WTC11 (cell line): ENCODE results near the gene COG1. TPM values are rescaled to one million over a fixed set of nuclear protein-coding genes. Genes with fewer than 3 reads are reported as not detected.
A peak's percentile ranks its signal among the peaks of the same experiment; 100 is the strongest.

Experiments used
- ATAC-seq: fragments of 200-7000 bp; cut with Tn5 transposase; 2 replicates; pipeline ENCODE4 v1.10.0; 2021; ENCODE audit warnings: mild to moderate bottlenecking, moderate library complexity
- CTCF ChIA-PET: fragments of 300-600 bp; sonication (Branson Sonifier 250); formaldehyde crosslinking; loops from one replicate; lab custom pipeline; 2021; ENCODE audit warnings: antibody characterized with exemption; lab: Charles Lee
- POLR2A ChIA-PET: fragments of 350-600 bp; sonication (Branson Sonifier 250); formaldehyde crosslinking; loops from one replicate; lab custom pipeline; 2021; ENCODE audit warnings: antibody characterized with exemption; lab: Charles Lee
- DNase-seq: peaks from one replicate; pipeline ENCODE4 v3.0.0; 2021; ENCODE audit warnings: low spot score
- H3K27ac Mint-ChIP-seq: 2 replicates; pipeline ENCODE4 v1.8.0; 2021; ENCODE audit warnings: mixed read lengths
- H3K27me3 Mint-ChIP-seq: 2 replicates; pipeline ENCODE4 v1.8.0; 2021; ENCODE audit warnings: low read depth, mild to moderate bottlenecking, moderate library complexity, mixed read lengths
- H3K36me3 Mint-ChIP-seq: 2 replicates; pipeline ENCODE4 v1.8.0; 2021; ENCODE audit warnings: mixed read lengths
- H3K4me1 Mint-ChIP-seq: 2 replicates; pipeline ENCODE4 v1.8.0; 2022; ENCODE audit warnings: mixed read lengths
- H3K4me3 Mint-ChIP-seq: 2 replicates; pipeline ENCODE4 v1.8.0; 2021; ENCODE audit warnings: mild to moderate bottlenecking, moderate library complexity, mixed read lengths
- H3K9me3 Mint-ChIP-seq: 2 replicates; pipeline ENCODE4 v1.8.0; 2021; ENCODE audit warnings: mixed read lengths
- CBFB ChIP-seq: sonication (generic); formaldehyde crosslinking; IDR thresholded peaks from 2 replicates; pipeline ENCODE4 v1.8.1; 2022; ENCODE audit warnings: mild to moderate bottlenecking, low read depth, missing genetic modification reagents
- E2F4 ChIP-seq: sonication (generic); formaldehyde crosslinking; IDR thresholded peaks from 2 replicates; pipeline ENCODE4 v1.8.1; 2022; ENCODE audit warnings: low read depth, mild to moderate bottlenecking, moderate library complexity, missing genetic modification reagents, borderline replicate concordance
- GABPB1 ChIP-seq: sonication (generic); formaldehyde crosslinking; IDR thresholded peaks from 2 replicates; pipeline ENCODE4 v1.8.1; 2023; ENCODE audit warnings: mild to moderate bottlenecking, missing genetic modification reagents
- HMGA2 ChIP-seq: fragments of 250-450 bp; sonication (Bioruptor Pico); IDR thresholded peaks from 2 replicates; pipeline ENCODE4 v1.4.0; 2021; ENCODE audit warnings: mild to moderate bottlenecking, moderate library complexity
- IRF2 ChIP-seq: sonication (generic); formaldehyde crosslinking; IDR thresholded peaks from 2 replicates; pipeline ENCODE4 v1.8.0; 2022; ENCODE audit warnings: low read depth, missing genetic modification reagents, borderline replicate concordance
- KAT7 ChIP-seq: sonication (generic); formaldehyde crosslinking; IDR thresholded peaks from 2 replicates; pipeline ENCODE4 v1.8.1; 2023; ENCODE audit warnings: missing genetic modification reagents, mild to moderate bottlenecking, borderline replicate concordance
- MXD4 ChIP-seq: fragments of 250-450 bp; sonication (Bioruptor Pico); IDR thresholded peaks from 2 replicates; pipeline ENCODE4 v1.8.0; 2021; ENCODE audit warnings: mild to moderate bottlenecking, moderate library complexity, borderline replicate concordance
- ZNF121 ChIP-seq: sonication (generic); formaldehyde crosslinking; IDR thresholded peaks from 2 replicates; pipeline ENCODE4 v1.8.0; 2023; ENCODE audit warnings: missing genetic modification reagents
- ZNF138 ChIP-seq: sonication (generic); formaldehyde crosslinking; conservative IDR thresholded peaks from 2 replicates; pipeline ENCODE4 v1.8.1; 2022; ENCODE audit warnings: mild to moderate bottlenecking, moderate library complexity, missing genetic modification reagents
- ZNF219 ChIP-seq: sonication (generic); formaldehyde crosslinking; IDR thresholded peaks from 2 replicates; pipeline ENCODE4 v1.8.0; 2023; ENCODE audit warnings: missing genetic modification reagents, mild to moderate bottlenecking, borderline replicate concordance
- ZNF671 ChIP-seq: fragments of 250-450 bp; sonication (Bioruptor Pico); IDR thresholded peaks from 2 replicates; pipeline ENCODE4 v1.8.0; 2021; ENCODE audit warnings: mild to moderate bottlenecking
- total RNA-seq: library from RNA; stranded (reverse); gene quantifications from 3 replicates; pipeline ENCODE4 v1.2.3, GENCODE V29; 2021

Gene COG1
- total RNA-seq, 1 experiment from 2014 or later: 22.6 TPM

GRCh38 chr17:73179878-73180277 lies 13.0 kb upstream of the COG1 start:
- no peak overlapping the region for H3K27ac Mint-ChIP-seq
- peaks cover 5% of the 10 kb centered on the region for H3K36me3 Mint-ChIP-seq
- POLR2A ChIA-PET: no interaction called here
- no peak overlapping the region for H3K4me3 Mint-ChIP-seq
- H3K27me3 Mint-ChIP-seq: no peaks in the 10 kb centered on the region
- DNase-seq (no peak), ATAC-seq (no peak)
- H3K4me1 Mint-ChIP-seq: no peaks in the 10 kb centered on the region
- CTCF ChIA-PET: interaction anchor here (0.5 to 2.2 kb wide), 5 partner anchors 24 to 623 kb away, joined by 3 to 7 read pairs (median 4); no protein-coding TSS in a partner anchor
- H3K9me3 Mint-ChIP-seq: peaks cover 6% of the 10 kb centered on the region; the same call in 1 of the 2 replicates
- TF ChIP-seq E2F4: no peak
- TF ChIP-seq MXD4 (CRISPR knock-in tag): no peak
- TF ChIP-seq, all 79 proteins: peak for 0

GRCh38 chr17:73182616-73183310 lies 10.1 kb upstream of the COG1 start:
- no peak for ATAC-seq
- DNase-seq: no peak
- Mint-ChIP-seq H3K9me3 (no peaks in the 10 kb centered on the region), H3K4me1 (no peaks in the 10 kb centered on the region), H3K27me3 (no peaks in the 10 kb centered on the region), H3K4me3 (no peak overlapping the region), H3K36me3 (no peaks in the 10 kb centered on the region; the same call in 1 of the 2 replicates), H3K27ac (no peak overlapping the region)
- TF ChIP-seq KAT7 (CRISPR knock-in tag): no peak
- no peak for TF ChIP-seq CBFB (CRISPR knock-in tag)
- no peak for TF ChIP-seq HMGA2 (CRISPR knock-in tag)
- TF ChIP-seq GABPB1 (CRISPR knock-in tag): peak; percentile 40; the same call in 1 of the 2 replicates
- TF ChIP-seq IRF2 (CRISPR knock-in tag): no peak
- ChIA-PET CTCF (interaction anchor here (0.6 to 1.5 kb wide), 8 partner anchors 8 to 626 kb away, joined by 3 to 7 read pairs (median 3); no protein-coding TSS in a partner anchor), POLR2A (no interaction called here)

- Mint-ChIP-seq H3K27ac (no peak overlapping the region), H3K9me3 (no peaks in the 10 kb centered on the region), H3K4me1 (peaks cover 6% of the 10 kb centered on the region), H3K36me3 (no peaks in the 10 kb centered on the region; the same call in 1 of the 2 replicates), H3K4me3 (no peak overlapping the region), H3K27me3 (no peaks in the 10 kb centered on the region)
- ATAC-seq (no peak), DNase-seq (no peak)
- TF ChIP-seq ZNF121 (CRISPR knock-in tag) (peak; percentile 68), ZNF671 (CRISPR knock-in tag) (no peak)
- ChIA-PET CTCF (interaction anchor here (1.1 kb wide), 2 partner anchors 199 to 624 kb away, joined by 3 read pairs; no protein-coding TSS in a partner anchor), POLR2A (no interaction called here)
Observed at GRCh38 chr17:73184136-73184993, 8.5 kb upstream of the COG1 start.

- DNase-seq (no peak), ATAC-seq (no peak)
- H3K9me3 Mint-ChIP-seq: no peaks in the 10 kb centered on the region
- ChIA-PET POLR2A (no interaction called here), CTCF (interaction anchor here (1.0 to 1.2 kb wide), 2 partner anchors 200 to 459 kb away, joined by 3 to 4 read pairs; no protein-coding TSS in a partner anchor)
- H3K4me1 Mint-ChIP-seq: peaks cover 15% of the 10 kb centered on the region
- H3K36me3 Mint-ChIP-seq: no peaks in the 10 kb centered on the region; the same call in 1 of the 2 replicates
- no peak overlapping the region for H3K4me3 Mint-ChIP-seq
- no peaks in the 10 kb centered on the region for H3K27me3 Mint-ChIP-seq
- H3K27ac Mint-ChIP-seq: no peak overlapping the region
- no peak for TF ChIP-seq ZNF219 (CRISPR knock-in tag)
- TF ChIP-seq ZNF138: no peak
Observed at GRCh38 chr17:73186283-73187050, 6.4 kb upstream of the COG1 start.
